GM21529 (cell line): ENCODE measurements around the gene ZNF423.

ENCODE experiments used
- ATAC-seq: cut with Tn5 transposase; IDR thresholded peaks from one replicate; pipeline ENCODE4 v1.9.1; 2021; ENCODE audit not compliant: unreplicated experiment

Gene ZNF423

DNA sequence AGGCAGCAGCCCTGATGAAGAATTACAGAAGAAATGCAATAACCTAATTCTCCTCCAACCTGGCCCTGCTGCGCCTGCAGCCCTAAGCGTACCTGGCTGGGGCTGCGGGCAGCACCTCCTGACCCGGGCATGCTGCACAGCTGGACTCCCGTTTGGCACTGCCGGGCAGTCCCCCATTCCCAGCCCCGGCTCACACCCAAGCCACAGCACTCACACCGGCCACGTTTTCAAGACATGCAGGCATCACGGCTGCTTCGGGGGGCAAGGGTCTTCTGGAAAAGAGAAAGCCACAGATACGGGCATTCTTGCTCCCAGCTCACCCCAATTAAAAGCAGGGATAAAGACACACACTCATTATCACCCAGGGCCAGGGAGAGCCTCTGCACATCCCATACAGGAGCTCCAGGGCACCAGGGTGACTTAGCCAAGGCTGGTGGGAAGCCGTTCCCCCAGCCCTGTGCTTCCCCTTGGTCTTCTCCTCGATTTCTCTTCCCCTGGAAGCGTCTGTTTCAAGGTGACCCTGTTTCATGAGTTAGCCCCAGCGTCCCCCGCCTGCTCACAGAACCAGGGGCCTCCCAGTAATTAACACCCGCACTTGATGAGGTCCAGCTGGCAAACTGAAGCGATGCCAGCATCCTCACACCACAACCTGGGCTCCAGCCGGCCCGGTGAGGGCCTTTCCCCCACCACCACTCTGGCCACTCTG lies 265.6 kb downstream of the ZNF423 start:
- no peak for ATAC-seq

DNA sequence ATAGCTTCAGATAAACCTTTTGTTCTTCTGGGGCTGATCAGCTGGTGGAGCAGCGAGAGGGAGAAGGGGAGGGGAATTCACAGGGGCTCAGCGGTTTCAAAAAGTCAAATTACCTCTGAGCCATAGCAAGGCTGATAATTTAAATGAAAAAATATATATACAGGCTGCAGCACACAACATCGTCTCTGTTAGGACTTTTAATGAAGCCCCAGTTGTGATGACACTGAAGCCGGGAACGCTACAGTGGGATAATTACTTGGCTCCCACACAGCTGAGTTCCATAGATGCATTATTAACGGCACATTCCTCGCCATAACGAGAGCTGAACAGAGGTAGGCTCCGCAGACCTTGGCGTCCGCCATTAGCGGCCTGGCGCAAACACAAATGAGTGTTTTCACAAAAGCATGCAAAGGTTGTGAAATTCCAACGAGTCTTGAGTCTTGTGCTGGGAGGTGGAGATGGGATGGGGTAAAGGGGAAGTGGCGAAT lies 266.3 kb downstream of the ZNF423 start:
- ATAC-seq = no peak

DNA sequence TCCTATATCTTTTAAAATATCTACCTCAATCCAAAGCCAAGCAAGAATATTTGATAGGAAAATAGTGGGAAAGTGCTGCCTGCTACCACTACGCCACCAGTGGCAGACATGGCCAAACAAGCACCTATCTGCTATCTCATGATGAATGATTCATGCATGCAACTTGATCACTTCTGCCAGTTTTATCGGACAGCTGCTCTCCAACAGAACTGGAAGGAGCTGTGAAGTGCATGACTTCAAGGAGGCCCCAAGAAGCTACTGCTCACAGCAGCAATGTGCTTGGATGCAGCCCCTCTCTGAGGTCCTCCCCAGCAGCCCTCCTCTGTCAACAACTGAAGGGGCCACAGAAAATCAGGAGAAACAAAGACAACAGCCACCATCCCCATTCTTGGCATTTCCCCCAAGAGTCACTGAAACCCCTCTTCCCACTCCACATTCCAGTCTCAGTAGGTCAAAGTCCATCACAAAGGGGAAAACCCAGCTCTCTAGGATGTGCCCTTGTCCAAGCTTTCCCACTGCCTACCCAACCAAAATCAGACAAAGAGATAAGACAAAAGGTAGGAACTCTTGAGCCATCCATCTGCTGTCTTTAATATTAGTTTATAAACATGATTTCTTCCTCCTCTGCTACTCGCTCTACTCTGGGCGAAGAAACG lies 267.1 kb downstream of the ZNF423 start:
- no peak for ATAC-seq

- ATAC-seq = no peak
Measured at GRCh38 chr16:49588026-49588425, 267.9 kb downstream of the ZNF423 start.

DNA sequence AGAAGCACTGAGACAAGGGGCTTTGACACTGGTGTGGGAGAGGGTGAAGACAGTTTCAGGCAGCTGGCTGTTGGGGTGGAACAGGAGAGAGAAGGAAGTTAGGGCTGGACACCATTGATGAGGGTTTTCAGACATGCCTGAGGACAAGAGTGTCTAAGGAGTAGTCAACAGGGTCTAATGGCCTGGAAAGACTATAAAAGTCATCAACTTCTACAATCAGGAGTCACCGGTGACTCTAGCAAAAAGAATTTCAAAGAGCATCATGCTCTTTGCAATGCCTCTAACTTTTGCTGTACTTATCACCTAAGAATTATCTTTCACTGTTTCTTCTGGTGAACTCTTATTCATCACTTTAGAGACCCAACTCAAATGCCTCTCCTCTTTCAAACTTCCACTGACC lies 268.4 kb downstream of the ZNF423 start:
- ATAC-seq = no peak

DNA sequence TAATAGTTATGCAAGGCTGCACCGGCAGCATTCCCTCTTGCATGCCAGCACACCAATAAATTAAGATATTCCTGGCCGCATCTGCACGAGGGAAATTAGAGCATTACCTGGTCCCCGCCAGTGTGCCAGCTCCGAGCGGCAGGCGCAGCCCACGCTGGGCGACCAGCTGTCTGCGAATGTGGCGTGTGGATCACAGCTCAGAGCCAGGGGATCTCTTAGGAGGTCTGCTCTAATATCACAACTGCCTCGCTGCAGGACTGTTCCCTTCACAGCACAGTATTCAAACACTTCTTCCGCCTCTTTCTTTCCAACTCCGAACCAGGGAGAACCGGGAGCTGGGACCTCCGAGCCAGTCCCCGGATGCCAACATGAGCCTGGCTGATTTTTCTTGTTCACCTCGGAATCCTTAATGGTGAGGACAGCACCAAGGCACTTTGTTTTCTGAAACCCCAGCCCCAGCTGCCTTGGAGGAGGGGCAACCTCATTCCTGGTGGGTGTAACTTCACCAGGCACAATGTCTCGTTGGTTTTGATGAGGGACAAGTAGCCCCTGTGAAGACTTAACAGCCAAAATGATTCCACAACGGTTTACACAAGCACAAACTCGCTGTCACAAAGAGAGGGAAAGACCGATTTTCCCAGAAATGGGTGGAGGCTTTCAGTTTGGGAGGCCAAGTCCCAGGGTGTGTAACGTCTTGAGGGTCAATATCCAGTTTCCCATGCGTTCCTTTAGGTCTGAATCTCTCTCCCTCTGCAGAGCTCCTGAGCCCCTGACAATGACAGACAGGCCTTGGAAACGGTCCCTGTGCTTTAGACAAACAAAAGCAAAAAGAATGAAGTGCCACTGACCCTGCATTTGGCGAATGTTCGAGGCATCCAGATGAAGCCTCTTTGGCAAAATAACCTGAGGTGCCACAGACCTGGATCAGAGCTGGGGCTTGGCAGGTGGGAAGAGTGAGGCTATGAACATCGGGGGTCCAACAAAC lies 269.2 kb downstream of the ZNF423 start:
- no peak for ATAC-seq

- no peak for ATAC-seq
Measured at GRCh38 chr16:49585143-49585832, 270.6 kb downstream of the ZNF423 start.

- ATAC-seq = no peak
Measured at GRCh38 chr16:49583911-49584310, 272.0 kb downstream of the ZNF423 start.

DNA sequence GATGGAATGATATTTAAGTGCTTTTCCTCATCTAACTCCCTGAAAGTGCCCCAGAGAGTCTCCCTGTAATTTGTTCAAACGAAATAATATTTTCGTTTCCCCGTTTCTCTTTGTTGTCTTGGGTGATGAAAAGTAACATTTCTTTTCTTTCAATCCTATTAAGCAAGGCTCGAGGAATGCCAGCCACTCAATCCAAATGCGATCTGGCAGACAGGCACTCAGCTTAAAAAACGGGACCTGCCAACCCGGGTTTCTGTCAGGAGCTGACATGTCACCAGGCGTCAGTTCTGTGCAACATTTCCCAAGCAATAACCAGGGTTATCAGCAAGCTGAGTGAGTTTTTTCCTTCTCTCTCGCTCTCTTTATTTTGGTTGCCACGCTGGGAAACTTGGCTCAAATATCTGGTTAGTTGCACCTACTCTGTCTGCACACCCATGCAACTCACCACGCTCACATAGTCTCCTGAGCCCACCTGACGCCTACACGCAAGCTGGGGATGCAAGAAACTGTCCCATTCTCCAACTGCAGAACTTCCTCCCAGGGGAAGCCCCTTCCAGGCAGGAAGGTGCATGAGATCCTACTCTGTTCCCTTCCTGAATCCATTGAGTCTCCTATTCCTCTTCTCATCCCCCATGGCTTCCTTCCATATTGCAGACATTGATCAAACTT lies 274.1 kb downstream of the ZNF423 start:
- ATAC-seq = no peak

DNA sequence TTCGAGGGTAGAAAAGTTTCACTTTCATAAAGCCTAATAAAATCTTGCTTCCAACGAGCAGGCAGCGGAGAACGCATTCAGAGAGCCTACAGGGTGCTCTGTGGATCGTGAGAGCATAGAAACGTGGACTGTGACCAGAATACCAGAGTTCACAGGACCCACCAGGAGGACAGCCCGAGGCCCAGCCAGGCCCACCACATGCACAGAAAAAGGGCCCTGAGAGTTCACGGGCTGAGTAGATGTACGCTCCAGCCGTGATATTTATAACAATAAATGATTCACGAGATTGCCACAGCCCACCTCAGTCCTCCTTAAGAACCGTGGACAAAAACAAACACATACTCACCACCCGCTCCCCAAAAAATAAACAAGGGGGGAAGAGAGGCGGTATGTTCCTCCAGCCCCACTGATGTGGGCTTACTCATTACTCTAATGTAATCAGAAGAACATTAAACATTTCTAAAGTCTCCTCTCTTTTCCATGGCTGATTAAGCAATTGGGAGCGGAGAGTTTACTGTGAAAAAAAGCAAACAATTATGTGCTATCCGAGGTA lies 275.1 kb downstream of the ZNF423 start:
- no peak for ATAC-seq

DNA sequence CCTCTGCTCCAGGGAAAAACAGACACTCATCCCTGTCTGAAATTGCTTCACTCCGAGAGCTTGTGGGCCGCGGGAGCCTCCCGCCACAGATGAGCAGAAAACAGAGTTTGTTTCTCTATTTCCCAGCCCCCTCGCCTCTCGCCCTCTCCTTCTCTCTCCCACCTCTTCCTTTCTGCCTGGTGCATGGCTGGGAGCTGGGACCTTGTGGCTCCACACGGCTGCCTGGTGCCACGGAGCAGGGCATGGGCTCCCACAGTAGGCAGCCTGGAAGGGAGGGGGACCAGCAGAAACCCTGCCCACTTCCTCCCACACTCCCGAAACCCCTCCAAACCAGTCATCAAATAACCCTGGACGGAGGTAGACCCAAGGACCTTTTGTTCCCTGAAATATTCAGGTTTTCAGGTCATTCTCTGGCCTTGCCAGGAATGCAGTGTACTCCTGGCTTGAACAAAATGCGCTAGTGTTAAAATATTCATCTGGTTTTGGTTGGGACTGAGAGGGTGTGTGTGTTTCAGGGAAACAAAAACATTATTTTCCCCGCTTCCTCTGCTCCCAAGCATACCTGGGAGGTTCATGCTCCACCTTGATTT lies 277.4 kb downstream of the ZNF423 start:
- ATAC-seq = no peak

- ATAC-seq = no peak
Measured at GRCh38 chr16:49578018-49578417, 277.9 kb downstream of the ZNF423 start.

DNA sequence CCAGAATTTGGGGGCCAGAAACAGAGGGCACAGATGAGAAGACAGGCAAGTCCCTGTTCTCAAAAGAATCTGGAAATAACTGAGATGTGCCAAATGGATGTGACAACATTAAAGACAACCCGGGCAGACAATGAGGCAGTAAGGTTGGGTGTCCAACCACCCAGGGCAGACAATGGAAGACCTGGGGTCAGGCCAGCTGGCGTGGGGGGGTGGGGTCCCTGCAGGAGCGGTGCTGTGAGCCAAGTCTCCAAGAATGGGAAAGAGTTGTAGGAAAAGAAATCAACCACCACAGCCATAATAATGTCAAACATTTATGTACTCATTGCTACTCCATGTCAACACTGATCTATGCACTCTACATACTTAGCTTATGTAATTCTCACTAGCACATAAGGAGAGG lies 279.0 kb downstream of the ZNF423 start:
- ATAC-seq = no peak

GRCh38 chr16:49576173-49576494 lies 279.8 kb downstream of the ZNF423 start:
- ATAC-seq = no peak

DNA sequence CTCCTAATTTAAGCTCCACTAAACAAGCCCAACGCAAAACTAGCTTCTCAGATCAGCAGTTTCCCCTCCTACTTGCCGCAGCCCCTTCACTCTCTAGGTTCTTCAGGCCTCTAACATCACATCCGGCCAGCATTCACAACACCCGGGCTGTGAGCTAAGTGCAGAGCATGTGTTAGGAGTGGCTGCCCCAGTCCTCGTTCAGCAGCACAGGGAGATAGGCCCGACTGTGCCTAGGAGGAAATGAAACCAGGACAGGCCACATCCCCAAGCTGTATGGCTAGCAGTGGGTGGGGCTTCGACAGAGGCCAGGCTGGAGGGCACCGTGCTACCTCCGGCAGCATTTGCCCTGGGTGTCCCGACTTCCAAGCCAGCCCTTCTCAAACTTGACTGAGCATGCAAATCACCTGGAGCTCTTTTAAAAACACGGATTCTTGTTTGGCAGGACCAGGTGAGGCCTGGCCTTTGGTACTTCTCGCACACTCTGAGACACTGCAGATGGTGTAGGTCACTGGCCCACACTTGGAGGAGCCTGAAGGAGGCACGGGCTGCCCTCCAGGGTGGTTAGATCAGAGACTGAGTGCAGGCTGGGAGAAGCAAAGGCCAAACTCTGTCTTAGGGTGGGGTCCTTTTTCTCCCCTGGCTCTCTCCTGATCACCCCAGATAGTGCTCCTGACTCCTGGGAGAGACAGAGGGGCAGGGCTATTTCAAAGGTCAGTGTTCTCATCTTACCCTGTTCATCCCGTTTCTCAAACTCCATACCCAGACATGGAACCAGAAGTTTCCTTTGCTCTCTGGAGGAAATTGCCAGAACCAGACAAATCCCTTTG lies 280.4 kb downstream of the ZNF423 start:
- ATAC-seq = peak; percentile 95

DNA sequence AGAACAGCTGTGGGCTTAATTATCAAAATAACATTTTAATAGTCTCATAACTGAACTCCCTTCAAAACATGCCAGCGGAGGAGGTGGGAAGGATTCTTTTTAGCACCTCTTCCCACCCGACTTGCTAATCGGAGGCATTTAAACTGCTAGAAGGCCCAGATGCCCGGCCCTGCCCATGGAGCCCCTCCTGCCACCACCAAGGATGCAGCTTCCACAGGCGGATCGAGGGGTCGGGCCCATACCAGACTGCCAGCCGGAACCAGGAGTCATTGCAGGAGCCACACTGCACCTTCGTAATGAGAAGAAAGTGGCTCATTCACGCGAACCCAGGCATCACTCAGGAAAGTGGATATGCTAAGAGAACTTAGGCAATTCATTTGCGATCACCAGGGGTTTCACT lies 281.1 kb downstream of the ZNF423 start:
- ATAC-seq = no peak

DNA sequence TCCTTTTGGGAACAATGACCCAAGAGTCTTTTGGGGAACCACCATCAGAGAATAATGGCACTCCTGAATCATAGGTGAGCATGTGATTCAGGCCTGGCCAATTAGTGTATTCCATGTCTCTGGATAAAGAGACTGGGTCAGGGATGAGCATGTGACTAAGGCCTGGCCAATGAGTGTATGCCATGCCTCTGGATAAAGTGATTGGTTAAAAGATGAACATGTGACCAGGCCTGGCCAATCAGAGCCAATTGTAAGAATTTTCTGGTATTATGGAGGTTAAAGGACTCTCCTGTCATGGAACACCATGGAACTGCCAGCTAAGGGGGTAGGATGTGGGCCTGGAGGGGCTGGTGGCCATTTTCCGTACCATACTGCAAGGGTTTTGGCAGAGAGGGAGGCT lies 288.0 kb downstream of the ZNF423 start:
- no peak for ATAC-seq

GRCh38 chr16:49566432-49566831 lies 289.5 kb downstream of the ZNF423 start:
- ATAC-seq = no peak
